ENCODE measurements around the gene FXR1. TPM values are rescaled to one million over a fixed set of nuclear protein-coding genes. Genes with fewer than 3 reads are reported as not detected.

The FXR1 gene
- total and polyA plus RNA-seq, 10 of the 15 experiments (the other 5 are each of a cell fraction or from before 2014, with no cell fraction given) = 38.5 to 159 (median 102) TPM

- in situ Hi-C loops (cut with MboI) (no loop called here), intact Hi-C loops (cut with micrococcal nuclease; ENCODE audit: unreplicated experiment) (no loop called here)
- no peaks in the 10 kb centered on the region for H3K9me3 ChIP-seq (replicated peaks; ENCODE audit: control insufficient read depth, insufficient read depth, low read length)
- H3K36me3 ChIP-seq (ENCODE audit: control insufficient read depth in 2 of 2, insufficient read depth in 2 of 2, low read length in 1 of 2) = no peaks in the 10 kb centered on the region
- DNase-seq (ENCODE audit: low read depth, low spot score) = no peak
- ChIA-PET SMC1A (ENCODE audit: uncharacterized antibody, unreplicated experiment) (no interaction called here), CTCF (interaction anchor here (0.6 kb wide), 1 partner anchor 15 kb away, joined by 3 read pairs; no protein-coding TSS in a partner anchor), RAD21 (ENCODE audit: unreplicated experiment) (no interaction called here), POLR2A (no interaction called here)
- H3K79me2 ChIP-seq (ENCODE audit: control insufficient read depth, insufficient read depth, low read length) = no peaks in the 10 kb centered on the region
- no TSS peak for BruUV-seq (replicated peaks)
- H3K27ac ChIP-seq (ENCODE audit: control insufficient read depth, insufficient read depth) = no peak overlapping the region
- H2AFZ ChIP-seq (ENCODE audit: control insufficient read depth, low read depth, low read length) = no peak overlapping the region
- no peaks in the 10 kb centered on the region for H3K27me3 ChIP-seq (replicated peaks in 1 of 2; ENCODE audit: control insufficient read depth in 2 of 2, insufficient read depth in 2 of 2, low read length in 1 of 2)
- no peak overlapping the region for H3K4me2 ChIP-seq (ENCODE audit: control insufficient read depth, insufficient read depth)
- no peak overlapping the region for H3K9ac ChIP-seq (ENCODE audit: control insufficient read depth, insufficient read depth, low read length)
- no peaks in the 10 kb centered on the region for H3K4me1 ChIP-seq (ENCODE audit: control insufficient read depth, insufficient read depth, low read length)
- ATAC-seq = peak; percentile 58
- no peak for FAIRE-seq
- H4K20me1 ChIP-seq (ENCODE audit: control insufficient read depth, insufficient read depth) = no peaks in the 10 kb centered on the region
- 0 out of 4 replicates have a peak, but pooled peaks of 1 of the 2 experiments have one; percentile 24 for TF ChIP-seq IKZF2 (IDR thresholded peaks at IDR 0.05)
- no peak for TF ChIP-seq RCOR1 (conservative IDR thresholded peaks at IDR 0.05; ENCODE audit: low read depth, low read length)
- TF ChIP-seq NR2F1 (conservative IDR thresholded peaks at IDR 0.05) = 0 out of 2 replicates have a peak, but pooled peaks have one; percentile 18
- no peak overlapping the region for H3K4me3 ChIP-seq
- 15% methylated on average over 5 of the region's 5 CpGs for WGBS (ENCODE audit: insufficient coverage, insufficient replicate concordance, low lambda C conversion rate, missing lambda C conversion rate)
These were observed 96.8 kb downstream of the FXR1 start for GRCh38 chr3:181009225-181009624.

- Histone ChIP-seq H4K20me1 (ENCODE audit: control insufficient read depth, insufficient read depth) (no peaks in the 10 kb centered on the region), H2AFZ (ENCODE audit: control insufficient read depth, low read depth, low read length) (no peak overlapping the region), H3K27ac (ENCODE audit: control insufficient read depth, insufficient read depth) (no peak overlapping the region), H3K4me2 (ENCODE audit: control insufficient read depth, insufficient read depth) (no peak overlapping the region), H3K4me1 (ENCODE audit: control insufficient read depth, insufficient read depth, low read length) (no peaks in the 10 kb centered on the region), H3K27me3 (replicated peaks in 1 of 2; ENCODE audit: control insufficient read depth in 2 of 2, insufficient read depth in 2 of 2, low read length in 1 of 2) (no peaks in the 10 kb centered on the region), H3K9ac (ENCODE audit: control insufficient read depth, insufficient read depth, low read length) (no peak overlapping the region), H3K79me2 (ENCODE audit: control insufficient read depth, insufficient read depth, low read length) (no peaks in the 10 kb centered on the region), H3K36me3 (ENCODE audit: control insufficient read depth in 2 of 2, insufficient read depth in 2 of 2, low read length in 1 of 2) (no peaks in the 10 kb centered on the region), H3K4me3 (no peak overlapping the region), H3K9me3 (replicated peaks; ENCODE audit: control insufficient read depth, insufficient read depth, low read length) (no peaks in the 10 kb centered on the region)
- intact Hi-C loops (cut with micrococcal nuclease; ENCODE audit: unreplicated experiment) = loop anchor here (10.0 kb wide), 1 partner anchor 213 kb away; no protein-coding TSS in a partner anchor
- in situ Hi-C loops (cut with MboI) = no loop called here
- ChIA-PET SMC1A (ENCODE audit: uncharacterized antibody, unreplicated experiment) (no interaction called here), POLR2A (no interaction called here), RAD21 (ENCODE audit: unreplicated experiment) (no interaction called here), CTCF (no interaction called here)
- WGBS (ENCODE audit: insufficient coverage, insufficient replicate concordance, low lambda C conversion rate, missing lambda C conversion rate) = 34% methylated on average over 2 of the region's 2 CpGs
- DNase-seq (ENCODE audit: low read depth, low spot score) (no peak), FAIRE-seq (no peak), ATAC-seq (no peak)
- no TSS peak for BruUV-seq (replicated peaks)
- no peak for TF ChIP-seq TAF1 (IDR thresholded peaks at IDR 0.05; ENCODE audit: borderline replicate concordance, low read depth, low read length)
- no peak for TF ChIP-seq ZBTB40 (IDR thresholded peaks at IDR 0.05; ENCODE audit: borderline replicate concordance)
- TF ChIP-seq SMC3 (IDR thresholded peaks at IDR 0.05; ENCODE audit: borderline replicate concordance, low read length) = no peak
- TF ChIP-seq DPF2 (IDR thresholded peaks at IDR 0.05) = no peak
- no peak for TF ChIP-seq CUX1 (IDR thresholded peaks at IDR 0.05; ENCODE audit: insufficient replicate concordance, low read depth, low read length)
- TF ChIP-seq MEF2B (IDR thresholded peaks at IDR 0.05; ENCODE audit: partially characterized antibody, poor library complexity, severe bottlenecking) = no peak
These were observed 105.2 kb downstream of the FXR1 start for GRCh38 chr3:181017690-181018089.
